Muscle layer of colon (tissue), 2 donors: ENCODE data around the gene TPO.

ENCODE experiments used
- H3K27ac ChIP-seq: one replicate; pipeline ENCODE4 v1.7.0; 2013; ENCODE audit warnings: low read depth, mild to moderate bottlenecking, low read length, moderate library complexity
- H3K27me3 ChIP-seq, 2 donors: one replicate each; pipeline ENCODE4 v1.7.0; 2013; ENCODE audit warnings: low read length in 2 of 2, mild to moderate bottlenecking in 2 of 2; ENCODE audit not compliant: insufficient read depth in 2 of 2, control insufficient read depth in 1 of 2
- H3K36me3 ChIP-seq: one replicate; pipeline ENCODE4 v1.7.0; 2013; ENCODE audit warnings: mild to moderate bottlenecking, low read length; ENCODE audit not compliant: insufficient read depth
- H3K4me1 ChIP-seq: one replicate; pipeline ENCODE4 v1.7.0; 2013; ENCODE audit warnings: mild to moderate bottlenecking, low read length; ENCODE audit not compliant: insufficient read depth
- H3K4me3 ChIP-seq, 2 donors: one replicate each; pipeline ENCODE4 v1.7.0; 2013; ENCODE audit warnings: low read length in 2 of 2, low read depth in 1 of 2, mild to moderate bottlenecking in 1 of 2, moderate library complexity in 1 of 2
- H3K9ac ChIP-seq: one replicate; pipeline ENCODE4 v1.7.0; 2013; ENCODE audit warnings: low read length
- H3K9me3 ChIP-seq: one replicate; pipeline ENCODE4 v1.7.0; 2013; ENCODE audit warnings: mild to moderate bottlenecking, low read length
- donor health status: abdominal sarcoma.
- donor health status: Adenocarcinoma of cecum.

The TPO gene

GRCh38 chr2:1477196-1478040 is 64.2 kb downstream of the TPO start:
- Histone ChIP-seq H3K27me3 (no peaks in the 10 kb centered on the region), H3K9me3 (no peaks in the 10 kb centered on the region), H3K4me1 (no peaks in the 10 kb centered on the region), H3K27ac (no peak overlapping the region), H3K9ac (no peak overlapping the region), H3K36me3 (no peaks in the 10 kb centered on the region), H3K4me3 (no peak overlapping the region)

GRCh38 chr2:1478311-1479305 is 65.3 kb downstream of the TPO start:
- H3K9me3 ChIP-seq = no peaks in the 10 kb centered on the region

GRCh38 chr2:1479346-1479745 is 66.1 kb downstream of the TPO start:
- Histone ChIP-seq H3K27ac (no peak overlapping the region), H3K9me3 (no peaks in the 10 kb centered on the region), H3K27me3 (no peaks in the 10 kb centered on the region), H3K9ac (no peak overlapping the region), H3K4me3 (no peak overlapping the region), H3K4me1 (no peaks in the 10 kb centered on the region), H3K36me3 (no peaks in the 10 kb centered on the region)

More at GRCh38 chr2:1478311-1479305, 65.3 kb downstream of the TPO start:
- no peaks in the 10 kb centered on the region for H3K27me3 ChIP-seq
- H3K27ac ChIP-seq = no peak overlapping the region
- no peaks in the 10 kb centered on the region for H3K36me3 ChIP-seq
- H3K9ac ChIP-seq = no peak overlapping the region
- no peak overlapping the region for H3K4me3 ChIP-seq
- H3K4me1 ChIP-seq = no peaks in the 10 kb centered on the region

- Histone ChIP-seq H3K4me1 (no peaks in the 10 kb centered on the region), H3K9ac (no peak overlapping the region), H3K4me3 (no peak overlapping the region)
Observed at GRCh38 chr2:1480671-1481076, 67.4 kb downstream of the TPO start.

GRCh38 chr2:1481406-1482252 is 68.4 kb downstream of the TPO start:
- Histone ChIP-seq H3K4me3 (no peak overlapping the region), H3K9me3 (no peaks in the 10 kb centered on the region), H3K4me1 (no peaks in the 10 kb centered on the region), H3K27ac (no peak overlapping the region), H3K36me3 (no peaks in the 10 kb centered on the region), H3K27me3 (no peaks in the 10 kb centered on the region), H3K9ac (no peak overlapping the region)

More at GRCh38 chr2:1480671-1481076, 67.4 kb downstream of the TPO start:
- H3K9me3 ChIP-seq = no peaks in the 10 kb centered on the region
- no peaks in the 10 kb centered on the region for H3K36me3 ChIP-seq
- no peaks in the 10 kb centered on the region for H3K27me3 ChIP-seq
- no peak overlapping the region for H3K27ac ChIP-seq

- H3K9me3 ChIP-seq = no peaks in the 10 kb centered on the region
- H3K27ac ChIP-seq = no peak overlapping the region
- H3K36me3 ChIP-seq = no peaks in the 10 kb centered on the region
- H3K4me3 ChIP-seq = no peak overlapping the region
- H3K27me3 ChIP-seq = no peaks in the 10 kb centered on the region
- no peak overlapping the region for H3K9ac ChIP-seq
- no peaks in the 10 kb centered on the region for H3K4me1 ChIP-seq
Observed at GRCh38 chr2:1482253-1482675, 69.0 kb downstream of the TPO start.

- H3K27me3 ChIP-seq = no peaks in the 10 kb centered on the region
- no peaks in the 10 kb centered on the region for H3K9me3 ChIP-seq
- no peak overlapping the region for H3K27ac ChIP-seq
- H3K9ac ChIP-seq = no peak overlapping the region
- no peak overlapping the region for H3K4me3 ChIP-seq
- no peaks in the 10 kb centered on the region for H3K4me1 ChIP-seq
- no peaks in the 10 kb centered on the region for H3K36me3 ChIP-seq
Observed at GRCh38 chr2:1482981-1483380, 69.7 kb downstream of the TPO start.

GRCh38 chr2:1483551-1483950 is 70.3 kb downstream of the TPO start:
- H3K4me3 ChIP-seq = no peak overlapping the region
- no peaks in the 10 kb centered on the region for H3K36me3 ChIP-seq
- H3K9me3 ChIP-seq = no peaks in the 10 kb centered on the region
- H3K27me3 ChIP-seq = no peaks in the 10 kb centered on the region
- no peak overlapping the region for H3K9ac ChIP-seq
- no peak overlapping the region for H3K27ac ChIP-seq
- H3K4me1 ChIP-seq = no peaks in the 10 kb centered on the region

GRCh38 chr2:1484131-1484884 is 71.0 kb downstream of the TPO start:
- Histone ChIP-seq H3K9me3 (no peaks in the 10 kb centered on the region), H3K4me3 (no peak overlapping the region), H3K4me1 (no peaks in the 10 kb centered on the region), H3K9ac (no peak overlapping the region), H3K36me3 (no peaks in the 10 kb centered on the region), H3K27me3 (no peaks in the 10 kb centered on the region), H3K27ac (no peak overlapping the region)

- H3K27ac ChIP-seq = no peak overlapping the region
- no peaks in the 10 kb centered on the region for H3K27me3 ChIP-seq
- no peak overlapping the region for H3K4me3 ChIP-seq
- H3K36me3 ChIP-seq = no peaks in the 10 kb centered on the region
- no peaks in the 10 kb centered on the region for H3K4me1 ChIP-seq
- no peak overlapping the region for H3K9ac ChIP-seq
- no peaks in the 10 kb centered on the region for H3K9me3 ChIP-seq
Observed at GRCh38 chr2:1486670-1487069, 73.4 kb downstream of the TPO start.
